HepG2 (cell line): ENCODE results near the gene NUDT2. TPM values are rescaled to one million over a fixed set of nuclear protein-coding genes. Genes with fewer than 3 reads are reported as not detected.

Experiments
- AGO1 ChIP-seq: fragments of 200-400 bp; formaldehyde crosslinking; IDR thresholded peaks from 2 replicates; pipeline ENCODE4 v1.6.1; 2017; ENCODE audit warnings: mild to moderate bottlenecking, low read depth, low read length, moderate library complexity; ENCODE audit not compliant: poor library complexity, severe bottlenecking
- ATF7 ChIP-seq, 2 experiments: fragments of 450-650 bp in 1 of 2; sonication (generic) in 1 of 2; formaldehyde crosslinking in 1 of 2; IDR thresholded peaks; 2 replicates each; pipeline versions ENCODE4 v1.4.0 to v1.6.1; 2016 to 2020; ENCODE audit warnings: antibody characterized with exemption in 1 of 2, mild to moderate bottlenecking in 1 of 2, missing genetic modification reagents in 1 of 2
- CEBPG ChIP-seq: IDR thresholded peaks from 2 replicates; pipeline ENCODE4 v1.6.1; 2016
- FOXP1 ChIP-seq, 2 experiments: fragments of 450-650 bp in 1 of 2; IDR thresholded peaks; 2 replicates each; pipeline ENCODE4 v1.6.1; 2017 to 2018; ENCODE audit warnings: antibody characterized with exemption in 1 of 2
- GPBP1L1 ChIP-seq: sonication (generic); formaldehyde crosslinking; IDR thresholded peaks from 2 replicates; pipeline ENCODE4 v1.5.0; 2020; ENCODE audit warnings: mild to moderate bottlenecking, missing genetic modification reagents
- KLF16 ChIP-seq, 2 experiments: sonication (generic) in 1 of 2; formaldehyde crosslinking in 1 of 2; IDR thresholded peaks; 2 replicates each; pipeline versions ENCODE4 v1.6.1 to v1.8.0; 2016 to 2023; ENCODE audit warnings: missing genetic modification reagents in 2 of 2, missing compliant biosample characterization in 1 of 2
- MAFK ChIP-seq, 2 experiments: IDR thresholded peaks in 1 of 2; conservative IDR thresholded peaks in 1 of 2; 2 replicates each; pipeline ENCODE4 v1.6.1; 2011; ENCODE audit warnings: improper control_type of control experiment in 2 of 2, low read length in 2 of 2
- MYC ChIP-seq: sonication (generic); formaldehyde crosslinking; IDR thresholded peaks from 2 replicates; pipeline ENCODE4 v1.9.0; 2021; ENCODE audit warnings: missing genetic modification reagents, borderline replicate concordance
- RBFOX2 ChIP-seq: fragments of 200-400 bp; formaldehyde crosslinking; IDR thresholded peaks from 2 replicates; pipeline ENCODE4 v1.6.1; 2017; ENCODE audit warnings: low read depth, mild to moderate bottlenecking, low read length
- RBM22 ChIP-seq: fragments of 200-400 bp; formaldehyde crosslinking; optimal IDR thresholded peaks from 2 replicates; pipeline ENCODE3; 2017; ENCODE audit warnings: mild to moderate bottlenecking, low read length, moderate library complexity
- RFX1 ChIP-seq: fragments of 450-650 bp; IDR thresholded peaks from 2 replicates; pipeline ENCODE4 v1.6.1; 2017
- RFXAP ChIP-seq: sonication (generic); formaldehyde crosslinking; IDR thresholded peaks from 2 replicates; pipeline ENCODE4 v1.4.0; 2020; ENCODE audit warnings: missing genetic modification reagents, borderline replicate concordance
- SKI ChIP-seq: fragments of 450-650 bp; IDR thresholded peaks from one replicate; pipeline ENCODE4 v1.6.1; 2018; ENCODE audit warnings: mild to moderate bottlenecking; ENCODE audit not compliant: partially characterized antibody
- SNRNP70 ChIP-seq: fragments of 200-400 bp; formaldehyde crosslinking; IDR thresholded peaks from 2 replicates; pipeline ENCODE4 v1.6.1; 2017; ENCODE audit warnings: mild to moderate bottlenecking, low read depth, low read length, moderate library complexity
- SP4 ChIP-seq: sonication (generic); formaldehyde crosslinking; IDR thresholded peaks from 2 replicates; pipeline ENCODE4 v1.8.1; 2023; ENCODE audit warnings: mild to moderate bottlenecking, missing genetic modification reagents
- ZBTB42 ChIP-seq: sonication (generic); formaldehyde crosslinking; IDR thresholded peaks from 2 replicates; pipeline ENCODE4 v1.5.0; 2020; ENCODE audit warnings: mild to moderate bottlenecking, missing genetic modification reagents
- ZNF143 ChIP-seq: sonication (generic); formaldehyde crosslinking; IDR thresholded peaks from 2 replicates; pipeline ENCODE4 v1.4.0; 2020; ENCODE audit warnings: missing genetic modification reagents
- ZNF329 ChIP-seq: sonication (generic); formaldehyde crosslinking; IDR thresholded peaks from 2 replicates; pipeline ENCODE4 v1.9.0; 2021; ENCODE audit warnings: low read depth, mild to moderate bottlenecking, missing genetic modification reagents
- ZNF33B ChIP-seq: sonication (generic); formaldehyde crosslinking; IDR thresholded peaks from 2 replicates; pipeline ENCODE4 v1.5.1; 2020; ENCODE audit warnings: mild to moderate bottlenecking, missing genetic modification reagents
- ZNF354B ChIP-seq: sonication (generic); formaldehyde crosslinking; IDR thresholded peaks from 2 replicates; pipeline ENCODE4 v1.8.0; 2022; ENCODE audit warnings: mild to moderate bottlenecking, missing genetic modification reagents
- ZNF451 ChIP-seq: sonication (generic); formaldehyde crosslinking; IDR thresholded peaks from 2 replicates; pipeline ENCODE4 v1.5.0; 2020; ENCODE audit warnings: mild to moderate bottlenecking, missing genetic modification reagents
- ZNF781 ChIP-seq: sonication (generic); formaldehyde crosslinking; IDR thresholded peaks from 2 replicates; pipeline ENCODE4 v1.5.1; 2020; ENCODE audit warnings: borderline replicate concordance, mild to moderate bottlenecking, missing genetic modification reagents; ENCODE audit errors: not compliant biosample characterization
- polyA plus RNA-seq, 8 experiments: library from polyadenylated mRNA; depleted of rRNA in 3 of 8; stranded (reverse) in 7 of 8; unstranded in 1 of 8; fragments of >200 nt; fragmentation: Illumina TruSeq in 4 of 8; extraction: Trizol in 4 of 8; gene quantifications; 2 replicates each; pipeline versions ENCODE4 v1.2.1 to v1.2.3, GENCODE V29; 2011 to 2016; ENCODE audit warnings: low read depth in 4 of 8, missing spikeins in 1 of 8, mixed read lengths in 1 of 8; ENCODE audit not compliant: insufficient read depth in 1 of 8
- total RNA-seq, 5 experiments: library from RNA; depleted of rRNA; stranded (reverse); fragments of >200 nt; fragmentation: Illumina TruSeq; extraction: Trizol; gene quantifications; 2 replicates each; pipeline ENCODE4 v1.2.3, GENCODE V29; 2016; ENCODE audit warnings: low read depth in 1 of 5
- TF ChIP-seq, protein P1 (sequence below): IDR thresholded peaks from 2 replicates; pipeline ENCODE4 v1.6.1; 2016; ENCODE audit warnings: control low read depth
- TF ChIP-seq, protein P2 (sequence below): sonication (generic); formaldehyde crosslinking; IDR thresholded peaks from 2 replicates; pipeline ENCODE4 v1.4.0; 2020; ENCODE audit warnings: mild to moderate bottlenecking, missing genetic modification reagents
- TF ChIP-seq, protein P3 (sequence below): sonication (generic); formaldehyde crosslinking; IDR thresholded peaks from 2 replicates; pipeline ENCODE4 v1.5.1; 2020; ENCODE audit warnings: missing genetic modification reagents, mild to moderate bottlenecking, borderline replicate concordance

Gene NUDT2
- total and polyA plus RNA-seq, 2 of the 13 experiments (the other 11 are each of a cell fraction or from before 2014, with no cell fraction given): 19.9 to 24.6 TPM

GRCh38 chr9:34376596-34377403, 47.4 kb downstream of the NUDT2 start, which contains the start of gene MYORG (continued):
- TF ChIP-seq GPBP1L1 (CRISPR knock-in tag): no peak
- TF ChIP-seq AGO1: peak; percentile 30
- TF ChIP-seq RBFOX2: peak; percentile 94
- TF ChIP-seq MYC (CRISPR knock-in tag): peak; percentile 74; the same call in 1 of the 2 replicates
- no peak for TF ChIP-seq ZNF781 (CRISPR knock-in tag)
- TF ChIP-seq KLF16 (CRISPR knock-in tag; IDR thresholded peaks at IDR 0.05): peak in 1 of 2 experiments; percentile 52; a peak in 1 of 4 replicates
- 0 out of 2 replicates have a peak, but pooled peaks have one; percentile 31 for TF ChIP-seq ZNF354B
- TF ChIP-seq, protein P1, sequence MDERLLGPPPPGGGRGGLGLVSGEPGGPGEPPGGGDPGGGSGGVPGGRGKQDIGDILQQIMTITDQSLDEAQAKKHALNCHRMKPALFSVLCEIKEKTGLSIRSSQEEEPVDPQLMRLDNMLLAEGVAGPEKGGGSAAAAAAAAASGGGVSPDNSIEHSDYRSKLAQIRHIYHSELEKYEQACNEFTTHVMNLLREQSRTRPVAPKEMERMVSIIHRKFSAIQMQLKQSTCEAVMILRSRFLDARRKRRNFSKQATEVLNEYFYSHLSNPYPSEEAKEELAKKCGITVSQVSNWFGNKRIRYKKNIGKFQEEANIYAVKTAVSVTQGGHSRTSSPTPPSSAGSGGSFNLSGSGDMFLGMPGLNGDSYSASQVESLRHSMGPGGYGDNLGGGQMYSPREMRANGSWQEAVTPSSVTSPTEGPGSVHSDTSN: no peak
- no peak for TF ChIP-seq RBM22
- TF ChIP-seq ZNF143 (CRISPR knock-in tag): peak; percentile 96
- TF ChIP-seq, protein P2, sequence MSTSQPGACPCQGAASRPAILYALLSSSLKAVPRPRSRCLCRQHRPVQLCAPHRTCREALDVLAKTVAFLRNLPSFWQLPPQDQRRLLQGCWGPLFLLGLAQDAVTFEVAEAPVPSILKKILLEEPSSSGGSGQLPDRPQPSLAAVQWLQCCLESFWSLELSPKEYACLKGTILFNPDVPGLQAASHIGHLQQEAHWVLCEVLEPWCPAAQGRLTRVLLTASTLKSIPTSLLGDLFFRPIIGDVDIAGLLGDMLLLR (CRISPR knock-in tag): no peak
- TF ChIP-seq, protein P3, sequence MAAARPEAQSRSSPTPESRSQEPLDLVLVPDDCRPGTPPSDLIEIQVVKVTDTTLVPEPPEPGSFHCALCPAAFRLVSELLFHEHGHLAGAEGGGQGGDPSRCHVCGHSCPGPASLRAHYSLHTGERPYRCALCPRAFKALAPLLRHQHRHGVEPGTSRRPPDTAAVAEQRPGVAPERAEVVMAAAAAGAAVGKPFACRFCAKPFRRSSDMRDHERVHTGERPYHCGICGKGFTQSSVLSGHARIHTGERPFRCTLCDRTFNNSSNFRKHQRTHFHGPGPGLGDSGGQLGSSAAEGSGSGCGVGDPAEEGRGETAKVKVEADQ: no peak
- TF ChIP-seq CEBPG (CRISPR knock-in tag): 0 out of 2 replicates have a peak, but pooled peaks have one; percentile 9
- TF ChIP-seq MAFK (conservative IDR thresholded peaks at IDR 0.05 in 1 of 2, IDR thresholded peaks at IDR 0.05 in 1 of 2; ENCODE audit: low read length in 2 of 2): no peak
- TF ChIP-seq RFX1: no peak
- 0 out of 2 replicates have a peak, but pooled peaks have one; percentile 51 for TF ChIP-seq RFXAP (CRISPR knock-in tag)
- no peak for TF ChIP-seq ZNF33B (CRISPR knock-in tag)
- no peak for TF ChIP-seq ZBTB42 (CRISPR knock-in tag)
- TF ChIP-seq FOXP1 (IDR thresholded peaks at IDR 0.05): no peak
- 0 out of 2 replicates have a peak, but pooled peaks have one; percentile 21 for TF ChIP-seq FOXP1 (CRISPR knock-in tag; IDR thresholded peaks at IDR 0.05)
- no peak for TF ChIP-seq ATF7 (IDR thresholded peaks at IDR 0.05)
- no peak for TF ChIP-seq ATF7 (CRISPR knock-in tag; IDR thresholded peaks at IDR 0.05)
- TF ChIP-seq SNRNP70: no peak
- TF ChIP-seq ZNF451: no peak
- TF ChIP-seq SKI: peak; percentile 92
- TF ChIP-seq ZNF329 (CRISPR knock-in tag): no peak
- TF ChIP-seq SP4: peak; percentile 96
